Fibroblast of the aortic adventitia (primary cell): Measurements from ENCODE around the gene ABRACL. TPM values are rescaled to one million over a fixed set of nuclear protein-coding genes. Genes with fewer than 3 reads are reported as not detected.

Experiments
- DNase-seq: peaks from one replicate; pipeline ENCODE4 v3.0.0-alpha.2; 2010; ENCODE audit warnings: low read depth
- H3K4me3 ChIP-seq: 2 replicates; pipeline ENCODE4 v1.5.1; 2011; ENCODE audit warnings: low read depth, mild to moderate bottlenecking, control low read depth, low read length, moderate library complexity
- CTCF ChIP-seq: IDR thresholded peaks from 2 replicates; pipeline ENCODE4 v1.5.1; 2011; ENCODE audit warnings: mild to moderate bottlenecking, low read length, control low read depth, inconsistent platforms; ENCODE audit not compliant: insufficient read depth
- total RNA-seq: library from RNA; depleted of rRNA; stranded (reverse); fragments of >200 nt; gene quantifications from 2 replicates; pipeline ENCODE4 v1.2.3, GENCODE V29; 2012; ENCODE audit warnings: low replicate concordance

Gene ABRACL
- total RNA-seq, 1 donor, result 32.2 TPM

GRCh38 chr6:139011980-139012379 is 16.6 kb upstream of the ABRACL start:
- H3K4me3 ChIP-seq, result no peak overlapping the region
- no peak for DNase-seq
- TF ChIP-seq CTCF, result no peak

GRCh38 chr6:139013185-139013800 is 15.3 kb upstream of the ABRACL start:
- TF ChIP-seq CTCF, result no peak
- H3K4me3 ChIP-seq, result no peak overlapping the region
- DNase-seq, result no peak

GRCh38 chr6:139014945-139015344 is 13.6 kb upstream of the ABRACL start:
- no peak overlapping the region for H3K4me3 ChIP-seq
- no peak for TF ChIP-seq CTCF
- DNase-seq, result no peak

- DNase-seq, result no peak
- no peak for TF ChIP-seq CTCF
- no peak overlapping the region for H3K4me3 ChIP-seq
These were observed 12.0 kb upstream of the ABRACL start for GRCh38 chr6:139016337-139017213.

- no peak for TF ChIP-seq CTCF
- no peak overlapping the region for H3K4me3 ChIP-seq
- DNase-seq, result no peak
These were observed 11.3 kb upstream of the ABRACL start for GRCh38 chr6:139017227-139017626.

GRCh38 chr6:139019722-139020121 is 8.8 kb upstream of the ABRACL start:
- H3K4me3 ChIP-seq, result no peak overlapping the region
- TF ChIP-seq CTCF, result no peak
- no peak for DNase-seq
